GM12865 (cell line): Measurements from ENCODE around the gene GPC3.
"Not testable (repeated sequence)": the region's sequence is repeated elsewhere in the genome, so short reads cannot be mapped to it uniquely, and the experiment has no call there.

Source experiments
- DNase-seq: peaks from one replicate; pipeline ENCODE4 v3.0.0; 2010; ENCODE audit warnings: low read depth
- H3K4me3 ChIP-seq: 2 replicates; pipeline ENCODE4 v1.5.1; 2011; ENCODE audit warnings: mild to moderate bottlenecking, low read depth, low read length, control low read depth
- TF ChIP-seq, protein P1 (sequence below): IDR thresholded peaks from 2 replicates; pipeline ENCODE4 v1.5.1; 2011; ENCODE audit warnings: low read length, control low read depth, low read depth, inconsistent platforms; ENCODE audit not compliant: insufficient read depth; ENCODE audit errors: missing control alignments

The GPC3 gene

DNA sequence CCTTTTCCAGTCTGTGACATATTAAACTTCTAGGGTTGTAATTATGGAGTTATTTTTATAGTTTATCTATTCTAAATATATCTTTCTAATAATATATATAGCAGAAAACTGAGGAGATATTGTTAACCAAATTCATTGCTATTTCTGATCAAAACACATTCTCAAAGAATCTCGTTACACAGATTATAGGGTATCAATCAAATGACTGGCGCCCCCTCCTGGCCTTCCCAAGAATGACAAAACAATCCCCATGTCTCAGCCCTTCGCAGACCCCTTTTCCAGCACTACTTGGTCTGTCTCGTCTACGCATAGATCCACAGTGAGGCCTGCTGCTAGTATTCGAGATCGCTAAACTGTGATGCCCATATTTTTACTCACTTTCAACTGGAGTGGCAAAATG is 209.3 kb downstream of the GPC3 start:
- DNase-seq: peak; percentile 1
- TF ChIP-seq, protein P1, sequence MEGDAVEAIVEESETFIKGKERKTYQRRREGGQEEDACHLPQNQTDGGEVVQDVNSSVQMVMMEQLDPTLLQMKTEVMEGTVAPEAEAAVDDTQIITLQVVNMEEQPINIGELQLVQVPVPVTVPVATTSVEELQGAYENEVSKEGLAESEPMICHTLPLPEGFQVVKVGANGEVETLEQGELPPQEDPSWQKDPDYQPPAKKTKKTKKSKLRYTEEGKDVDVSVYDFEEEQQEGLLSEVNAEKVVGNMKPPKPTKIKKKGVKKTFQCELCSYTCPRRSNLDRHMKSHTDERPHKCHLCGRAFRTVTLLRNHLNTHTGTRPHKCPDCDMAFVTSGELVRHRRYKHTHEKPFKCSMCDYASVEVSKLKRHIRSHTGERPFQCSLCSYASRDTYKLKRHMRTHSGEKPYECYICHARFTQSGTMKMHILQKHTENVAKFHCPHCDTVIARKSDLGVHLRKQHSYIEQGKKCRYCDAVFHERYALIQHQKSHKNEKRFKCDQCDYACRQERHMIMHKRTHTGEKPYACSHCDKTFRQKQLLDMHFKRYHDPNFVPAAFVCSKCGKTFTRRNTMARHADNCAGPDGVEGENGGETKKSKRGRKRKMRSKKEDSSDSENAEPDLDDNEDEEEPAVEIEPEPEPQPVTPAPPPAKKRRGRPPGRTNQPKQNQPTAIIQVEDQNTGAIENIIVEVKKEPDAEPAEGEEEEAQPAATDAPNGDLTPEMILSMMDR: peak; percentile 41

DNA sequence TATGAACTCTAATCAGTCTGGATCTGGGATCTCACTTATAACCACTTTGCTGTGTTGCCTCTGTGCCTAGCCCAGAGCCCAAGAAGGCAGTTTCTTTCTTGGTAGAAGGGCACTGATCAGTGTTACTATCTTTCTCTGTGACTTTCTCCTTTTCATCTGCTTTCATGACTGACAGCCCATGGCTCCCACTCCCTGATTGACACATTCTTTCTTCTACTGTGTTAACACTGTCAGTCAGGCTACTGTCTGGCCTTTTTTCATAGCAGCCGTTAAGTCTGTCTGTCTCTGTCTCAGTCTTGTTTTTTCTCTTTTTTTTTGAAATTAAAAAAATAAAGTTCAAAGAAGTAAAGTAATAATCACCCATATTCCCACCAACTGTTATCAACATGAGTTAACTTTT is 210.6 kb downstream of the GPC3 start:
- no peak for DNase-seq
- TF ChIP-seq, protein P1: no peak
- no peak overlapping the region for H3K4me3 ChIP-seq

More for the DNA sequence above, 209.3 kb downstream of the GPC3 start:
- no peak overlapping the region for H3K4me3 ChIP-seq

DNA sequence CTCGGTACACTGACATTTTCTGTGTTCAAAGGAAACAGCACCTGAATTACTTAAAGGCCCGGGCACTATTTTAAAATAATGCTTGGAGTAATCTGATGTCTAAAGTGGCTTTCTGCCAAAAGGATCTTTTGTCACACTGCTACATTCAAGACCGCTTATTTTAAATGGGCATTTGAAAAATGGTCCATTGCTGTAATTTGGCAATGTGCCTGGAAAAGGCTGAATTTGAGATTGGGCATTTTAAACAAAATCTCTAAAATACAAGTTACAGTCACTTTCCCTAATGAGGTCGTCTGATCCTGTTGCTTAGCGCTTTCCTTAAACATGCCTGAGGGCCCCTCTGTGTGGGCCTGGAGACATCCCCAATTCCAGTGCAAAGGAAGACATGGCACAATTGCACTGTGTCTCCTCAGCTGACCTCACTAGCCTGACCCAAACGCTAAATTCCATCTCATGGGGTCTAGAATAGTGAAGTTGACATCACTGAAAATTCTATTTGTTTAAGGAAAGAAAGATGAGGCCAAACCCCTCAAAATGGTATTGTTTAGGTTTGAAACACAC is 214.2 kb downstream of the GPC3 start:
- TF ChIP-seq, protein P1: no peak
- H3K4me3 ChIP-seq: no peak overlapping the region
- DNase-seq: no peak

DNA sequence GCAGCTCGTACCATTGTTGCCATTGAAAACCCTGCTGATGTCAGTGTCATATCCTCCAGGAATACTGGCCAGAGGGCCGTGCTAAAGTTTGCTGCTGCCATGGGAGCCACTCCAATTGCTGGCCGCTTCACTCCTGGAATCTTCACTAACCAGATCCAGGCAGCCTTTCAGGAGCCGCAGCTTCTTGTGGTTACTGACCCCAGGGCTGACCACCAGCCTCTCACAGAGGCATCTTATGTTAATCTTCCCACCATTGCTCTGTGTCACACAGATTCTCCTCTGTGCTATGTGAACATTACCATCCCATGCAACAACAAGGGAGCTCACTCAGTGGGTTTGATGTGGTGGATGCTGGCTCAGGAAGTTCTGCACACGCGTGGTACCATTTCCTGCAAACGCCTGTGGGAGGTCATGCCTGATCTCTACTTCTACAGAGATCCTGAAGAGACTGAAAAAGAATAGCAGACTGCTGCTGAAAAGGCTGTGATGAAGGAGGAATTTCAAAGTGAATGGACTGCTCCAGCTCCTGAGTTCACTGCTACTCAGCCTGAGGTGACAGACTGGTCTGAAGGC is 222.3 kb downstream of the GPC3 start:
- not testable (repeated sequence) for DNase-seq, H3K4me3 ChIP-seq

DNA sequence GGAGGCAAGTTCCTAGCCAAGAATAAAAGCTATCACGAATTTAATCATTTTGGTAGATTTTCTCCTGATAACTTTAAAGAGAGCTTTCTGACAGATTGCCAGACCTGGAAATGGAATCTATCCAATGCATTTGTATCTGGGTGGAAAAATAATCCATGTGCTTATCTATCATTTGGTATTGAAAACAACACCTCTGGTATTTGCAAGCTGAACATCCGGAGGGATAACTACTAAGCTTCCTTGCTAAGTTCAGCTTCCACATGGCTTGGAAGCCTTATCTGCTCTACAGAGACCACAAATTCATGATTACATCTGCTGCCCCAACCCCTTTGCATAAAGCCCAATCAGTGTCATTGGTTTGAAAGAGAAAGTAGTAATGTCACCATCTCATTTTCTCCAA is 230.7 kb downstream of the GPC3 start:
- H3K4me3 ChIP-seq: no peak overlapping the region
- DNase-seq: no peak
- TF ChIP-seq, protein P1: no peak

DNA sequence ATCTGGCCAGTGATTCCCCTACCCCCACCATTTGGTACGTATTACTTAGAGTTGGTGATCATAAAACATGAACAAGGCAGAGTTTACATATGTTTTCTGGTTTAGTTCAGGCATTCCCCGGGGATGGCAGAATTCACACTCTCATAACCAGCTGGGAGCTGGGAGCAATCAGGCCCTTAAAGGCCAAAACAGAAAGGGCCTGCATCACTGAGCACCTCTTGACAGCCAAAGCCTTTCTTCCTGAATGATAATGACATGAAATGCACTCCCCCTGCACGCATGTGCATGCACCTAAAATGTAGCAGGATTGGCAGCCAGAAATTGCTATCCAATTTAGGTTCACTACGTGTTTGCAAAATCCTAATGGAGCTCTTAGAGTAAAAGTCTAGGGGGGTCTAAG is 235.4 kb downstream of the GPC3 start:
- TF ChIP-seq, protein P1: no peak
- no peak overlapping the region for H3K4me3 ChIP-seq
- DNase-seq: no peak

DNA sequence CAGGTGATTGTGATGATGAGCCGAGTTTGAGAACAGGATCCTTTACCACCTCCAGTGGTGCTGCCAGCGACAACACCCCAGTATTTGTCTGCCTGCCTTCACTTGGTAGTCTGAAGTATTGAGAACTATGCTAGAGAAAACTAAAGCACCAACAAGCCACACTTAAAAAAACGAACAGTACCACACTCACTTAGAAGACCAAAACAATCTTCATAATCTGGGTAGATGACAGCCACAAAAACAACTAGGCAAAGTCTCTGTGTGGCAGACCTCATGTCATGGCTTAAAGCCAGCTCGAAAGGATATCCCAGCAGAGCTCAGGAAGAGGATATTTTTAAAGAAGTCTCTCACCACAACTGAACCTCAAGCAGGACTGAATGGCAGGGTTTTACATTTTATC is 236.0 kb downstream of the GPC3 start:
- no peak for DNase-seq
- no peak overlapping the region for H3K4me3 ChIP-seq
- TF ChIP-seq, protein P1: no peak
